NAMALWA (cell line): ENCODE results near the gene ARHGEF7.

Source experiments
- DNase-seq: peaks from one replicate; pipeline ENCODE4 v3.0.0-alpha.2; 2015; ENCODE audit warnings: low spot score

The ARHGEF7 gene

DNA sequence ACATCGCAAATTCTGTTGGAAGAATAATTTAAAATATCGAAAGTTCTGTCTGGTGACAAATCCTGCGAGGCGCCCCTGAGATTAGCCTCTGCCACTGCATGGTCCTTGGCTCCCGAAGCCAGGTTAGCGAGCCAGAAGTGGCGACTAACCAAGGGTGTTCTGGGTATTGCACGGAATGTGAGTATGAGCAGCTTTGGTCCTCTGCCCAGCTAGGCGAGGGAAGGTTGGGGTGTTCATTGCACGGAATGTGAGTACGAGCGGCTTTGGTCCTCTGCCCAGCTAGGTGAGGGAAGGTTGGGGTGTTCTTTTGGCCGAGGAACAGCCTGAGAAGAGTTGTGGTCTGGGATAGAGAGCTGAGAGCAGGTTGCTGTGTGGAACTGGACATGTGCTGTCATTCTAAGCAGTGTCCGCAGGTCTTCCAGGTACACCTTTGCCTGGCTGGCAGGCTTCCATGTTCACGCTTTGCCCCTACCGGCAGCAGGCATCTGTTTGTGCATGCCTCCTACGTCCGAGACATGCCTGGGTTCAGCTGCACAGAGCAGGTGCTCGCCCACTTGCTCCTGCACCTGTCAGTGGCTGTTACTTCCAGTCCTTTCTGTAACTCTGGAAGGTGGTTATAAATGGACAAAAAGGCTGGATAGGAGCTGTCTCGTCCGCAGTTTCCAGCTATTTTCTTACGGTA lies 187.1 kb downstream of the ARHGEF7 start:
- no peak for DNase-seq

DNA sequence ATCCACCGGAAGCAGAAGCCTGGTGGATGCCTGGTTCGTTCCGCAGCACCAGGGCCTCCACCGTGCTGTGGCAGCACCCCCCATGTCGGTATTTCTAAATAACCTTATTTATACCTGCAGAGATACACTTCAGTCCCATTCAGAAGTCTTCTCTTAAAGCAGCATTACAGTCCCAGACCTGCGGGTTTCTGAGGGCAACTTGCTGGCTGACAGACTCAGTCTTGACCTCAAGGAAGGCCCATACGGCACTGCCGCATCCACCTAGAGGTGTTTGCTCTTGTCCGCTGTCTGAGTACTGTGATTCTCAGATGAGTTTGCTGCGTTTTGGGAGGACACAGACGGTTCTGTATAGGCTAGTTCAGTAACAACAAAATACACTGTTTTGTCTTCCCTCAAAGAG lies 188.4 kb downstream of the ARHGEF7 start:
- no peak for DNase-seq

DNA sequence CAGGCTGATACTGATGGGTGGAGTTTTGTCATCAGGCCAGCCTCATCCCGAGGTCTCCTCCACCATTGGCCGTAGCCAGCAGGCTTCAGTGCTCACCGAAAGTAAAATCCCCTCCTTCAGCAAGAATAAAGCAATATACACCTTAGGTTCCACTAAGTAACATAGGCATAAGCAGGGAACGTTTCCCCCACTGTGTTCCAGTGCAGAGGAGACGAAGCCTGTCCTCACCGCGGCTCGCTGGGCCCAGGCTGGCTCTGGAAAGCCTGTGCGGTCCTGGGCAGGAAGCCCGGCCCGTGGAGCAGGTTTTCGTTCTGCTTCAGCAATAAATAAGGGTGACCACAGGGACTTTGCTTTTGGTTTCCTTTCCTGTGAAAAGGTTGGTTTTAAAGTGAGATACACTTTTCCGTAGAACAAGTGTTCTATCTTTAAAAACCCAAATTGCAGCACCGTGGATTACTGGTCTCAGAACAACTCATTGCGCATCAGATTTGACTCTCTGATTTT lies 189.0 kb downstream of the ARHGEF7 start:
- DNase-seq, result no peak

DNA sequence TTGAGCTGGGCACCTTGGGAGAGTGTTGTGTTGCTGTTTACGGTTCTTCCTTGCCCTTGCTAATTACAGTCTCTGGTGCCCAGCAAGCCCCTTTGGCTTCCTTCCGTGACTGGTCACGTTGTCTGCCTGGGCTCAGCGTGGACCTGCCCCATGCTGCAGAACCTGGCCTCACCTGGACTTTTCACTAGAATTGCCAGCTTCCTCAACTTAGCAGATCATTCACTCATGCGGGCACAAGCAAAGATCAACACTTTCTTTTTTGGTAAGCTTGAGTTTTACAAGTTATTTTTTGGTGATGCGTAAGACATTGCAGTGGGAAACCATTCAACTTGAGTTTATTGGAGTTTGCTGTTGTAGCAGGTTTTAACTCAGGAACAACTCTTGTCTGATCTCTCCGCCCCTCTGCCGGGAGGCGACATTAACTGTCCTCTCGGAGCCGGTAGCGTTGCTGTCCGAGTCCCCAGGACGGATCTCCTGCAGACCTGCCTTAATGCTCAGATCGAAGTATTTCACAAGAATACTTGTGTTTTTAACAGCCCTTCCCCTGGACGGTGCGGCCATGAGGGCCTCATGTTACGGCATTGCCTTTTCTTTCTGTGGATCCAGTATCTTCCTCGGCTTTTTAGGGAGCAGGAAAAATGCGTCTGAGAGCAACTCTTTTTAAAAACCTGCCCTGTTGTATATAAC lies 189.6 kb downstream of the ARHGEF7 start:
- no peak for DNase-seq

DNA sequence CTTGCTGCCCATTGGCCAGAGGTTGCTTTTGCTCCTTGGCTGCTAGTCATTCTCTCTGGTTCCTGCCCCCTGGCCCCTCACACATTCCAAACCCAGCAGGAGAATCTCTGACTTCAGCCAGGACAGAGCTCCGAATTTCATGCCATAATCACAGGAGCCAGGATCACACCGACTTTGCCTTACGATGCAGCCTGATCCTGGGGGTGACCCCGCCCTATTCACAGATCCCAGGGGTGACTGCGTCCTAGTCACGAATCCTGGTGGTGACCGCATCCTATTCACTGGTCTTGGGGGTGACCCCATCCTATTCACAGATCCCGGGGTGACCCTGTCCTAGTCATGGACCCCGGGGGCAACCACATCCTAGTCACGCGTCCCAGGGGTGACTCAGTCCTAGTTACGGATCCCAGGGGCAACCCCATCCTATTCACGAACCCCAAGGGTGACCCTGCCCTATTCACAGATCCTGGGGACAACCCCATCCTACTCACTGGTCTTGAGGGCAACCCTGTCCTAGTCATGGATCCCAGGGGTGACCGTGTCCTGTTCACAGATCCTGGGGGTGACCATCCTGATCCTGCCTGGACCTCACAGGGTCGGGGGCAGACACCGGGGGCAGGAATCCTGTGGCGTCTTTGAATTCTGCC lies 198.0 kb downstream of the ARHGEF7 start:
- no peak for DNase-seq

DNA sequence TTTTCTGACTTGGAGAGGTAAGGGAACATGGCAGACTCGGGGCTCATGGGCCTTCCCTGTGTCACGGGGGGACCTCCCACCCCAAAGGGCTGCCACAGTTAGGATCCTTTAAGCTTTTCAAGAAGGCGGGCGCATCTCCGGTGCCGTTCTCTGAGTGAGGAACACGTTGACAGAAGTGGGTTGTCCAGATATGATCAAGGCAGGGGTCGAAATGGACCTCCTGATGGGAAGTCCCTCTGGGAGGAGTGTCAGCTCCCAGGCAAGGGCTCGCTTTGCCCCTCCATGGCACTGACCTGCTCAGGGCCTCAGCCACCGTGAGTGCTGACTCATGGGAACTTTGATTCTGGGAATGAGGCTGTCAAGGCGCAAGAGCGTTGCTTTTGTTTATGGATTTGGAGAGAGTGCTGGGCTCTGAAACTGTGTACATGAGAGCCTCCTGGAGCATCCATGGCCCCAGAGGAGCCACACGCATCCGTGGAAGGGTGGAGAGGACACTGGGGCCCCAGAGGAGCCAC lies 198.9 kb downstream of the ARHGEF7 start:
- DNase-seq, result no peak

DNA sequence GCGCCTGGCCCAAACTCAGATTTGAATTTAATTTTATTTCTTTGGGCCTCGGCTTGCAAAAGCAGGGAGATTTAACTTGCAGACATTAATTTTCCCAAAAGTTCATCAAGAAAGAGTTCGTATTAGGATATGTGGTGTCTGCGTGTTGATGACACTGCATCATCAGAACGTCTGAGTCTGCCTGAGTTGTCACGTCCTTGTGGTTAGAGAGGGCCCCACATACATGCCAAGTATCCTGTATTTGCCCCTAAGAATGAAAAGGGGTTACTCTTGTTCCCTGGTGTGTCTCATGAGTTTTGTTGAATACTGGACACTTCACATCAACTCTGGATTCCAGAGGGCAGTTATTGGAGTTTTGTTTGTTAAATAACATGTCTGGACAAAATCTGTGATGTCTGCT lies 199.7 kb downstream of the ARHGEF7 start:
- no peak for DNase-seq

DNA sequence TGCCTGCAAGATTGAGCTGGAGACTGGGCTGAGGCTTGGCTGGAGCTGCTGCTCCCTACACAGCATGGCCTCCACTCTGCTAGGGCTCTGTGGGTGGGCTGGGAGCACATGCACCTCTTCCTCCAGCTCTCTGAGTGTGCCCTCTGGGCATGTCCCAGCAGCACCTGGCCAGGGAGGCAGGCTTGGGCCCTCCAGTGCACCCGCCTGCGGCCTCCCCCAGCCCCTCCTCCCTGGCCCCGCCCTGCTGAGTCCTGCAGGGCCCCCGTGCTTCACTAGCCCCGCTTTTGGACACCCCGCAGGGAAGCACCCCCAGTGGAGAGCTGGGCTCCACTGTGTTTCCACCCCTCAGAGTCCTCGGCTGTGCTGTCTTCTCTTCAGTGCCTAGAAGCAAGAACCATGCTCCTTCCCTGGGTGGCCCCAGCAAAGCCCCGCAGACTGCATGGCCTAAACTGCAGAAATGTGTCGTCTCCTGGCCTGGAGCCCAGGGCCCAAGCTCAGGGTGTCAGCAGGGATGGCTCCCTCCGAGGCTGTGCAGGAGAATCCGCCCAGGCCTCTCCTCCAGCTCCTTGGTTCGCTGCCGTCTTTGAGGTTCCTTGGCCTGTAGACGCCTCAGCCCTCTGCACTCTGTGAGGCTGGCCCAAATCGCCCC lies 200.4 kb downstream of the ARHGEF7 start:
- no peak for DNase-seq

DNA sequence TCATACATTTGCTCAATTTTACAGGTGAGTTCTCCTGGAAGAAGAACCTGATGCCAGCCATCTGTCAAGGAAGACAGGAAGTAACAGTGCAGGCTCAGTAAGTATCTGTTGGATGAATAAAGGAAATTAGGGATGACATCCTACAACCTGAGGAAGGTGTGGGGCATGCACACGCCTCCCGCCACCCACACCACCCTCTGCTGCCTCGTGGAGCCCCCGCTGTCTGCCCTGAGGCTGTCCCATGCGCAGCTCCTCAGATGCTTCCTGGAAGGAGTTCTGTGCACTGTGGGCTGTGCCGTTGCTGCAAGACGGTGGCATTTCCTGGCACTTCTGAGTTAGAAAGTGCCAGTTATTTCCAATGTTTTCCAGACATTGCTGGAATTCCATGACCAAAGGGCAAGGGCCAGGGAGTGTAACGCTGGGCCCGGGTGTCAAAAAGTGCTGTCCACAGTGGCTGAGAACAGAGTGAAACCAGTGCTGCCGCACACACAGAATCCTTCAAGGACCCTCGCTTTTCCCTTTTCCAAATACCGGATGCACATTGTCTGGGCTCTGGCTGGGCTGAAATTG lies 201.1 kb downstream of the ARHGEF7 start:
- no peak for DNase-seq

DNA sequence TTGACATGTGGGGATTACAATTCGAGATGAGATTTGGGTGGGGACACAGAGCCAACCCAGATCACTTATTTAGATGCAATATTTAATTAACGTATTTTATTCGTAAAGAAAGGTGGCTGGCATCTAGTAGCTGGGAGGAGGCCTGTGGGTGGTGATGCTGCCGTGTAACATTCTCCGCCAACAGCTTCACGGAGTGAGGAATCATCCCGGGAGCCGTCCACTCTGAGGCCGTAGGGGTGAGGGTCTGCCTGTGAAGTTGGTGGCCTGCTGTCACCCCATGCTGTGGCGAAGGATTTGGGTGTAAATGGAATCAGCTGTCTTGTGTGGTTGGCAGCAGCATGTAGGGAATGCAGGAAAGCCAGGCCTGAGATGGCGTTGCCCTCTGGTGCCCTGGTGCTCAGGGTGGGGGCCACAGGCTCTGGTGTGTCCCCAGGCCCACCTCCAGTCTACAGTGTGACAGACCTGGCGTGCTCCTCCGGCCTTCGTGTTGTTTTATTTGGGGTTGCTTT lies 202.0 kb downstream of the ARHGEF7 start:
- no peak for DNase-seq

DNA sequence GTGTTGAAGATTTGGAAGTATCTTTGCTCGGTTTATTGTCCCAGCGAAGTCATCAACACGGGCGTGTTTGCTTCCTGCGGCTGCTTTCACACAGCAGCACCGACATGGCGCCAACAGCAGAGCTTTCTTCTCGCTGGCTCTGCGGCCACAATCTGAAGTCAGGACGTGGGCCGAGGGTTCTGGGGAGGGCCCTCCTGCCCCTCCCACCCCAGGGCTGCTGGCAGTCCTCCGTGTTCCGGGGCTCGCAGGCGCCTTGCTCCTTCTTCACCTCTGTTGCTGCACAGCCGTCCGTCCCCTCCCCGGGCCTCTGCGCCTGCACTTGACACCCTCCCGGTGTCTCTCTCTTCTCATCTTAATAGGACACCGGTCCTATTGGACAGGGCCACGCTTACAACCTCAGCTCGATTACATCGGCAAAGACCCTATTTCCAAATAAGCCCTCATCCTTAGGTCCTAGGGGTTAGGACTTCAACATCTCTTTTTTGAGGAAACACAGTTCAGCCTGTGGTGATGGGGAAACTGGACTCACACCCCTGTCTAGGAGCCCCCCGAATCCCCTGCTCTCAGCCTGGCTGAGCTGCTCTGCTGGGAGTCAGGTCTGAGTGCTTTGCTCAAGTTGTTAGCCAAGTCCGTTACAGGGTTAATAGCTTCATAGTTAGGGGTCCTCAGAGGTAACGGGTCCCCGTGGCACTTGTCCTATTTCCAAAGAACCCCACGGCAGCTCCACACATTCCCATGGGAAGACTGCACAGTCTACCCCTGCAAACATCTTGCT lies 202.6 kb downstream of the ARHGEF7 start:
- no peak for DNase-seq

DNA sequence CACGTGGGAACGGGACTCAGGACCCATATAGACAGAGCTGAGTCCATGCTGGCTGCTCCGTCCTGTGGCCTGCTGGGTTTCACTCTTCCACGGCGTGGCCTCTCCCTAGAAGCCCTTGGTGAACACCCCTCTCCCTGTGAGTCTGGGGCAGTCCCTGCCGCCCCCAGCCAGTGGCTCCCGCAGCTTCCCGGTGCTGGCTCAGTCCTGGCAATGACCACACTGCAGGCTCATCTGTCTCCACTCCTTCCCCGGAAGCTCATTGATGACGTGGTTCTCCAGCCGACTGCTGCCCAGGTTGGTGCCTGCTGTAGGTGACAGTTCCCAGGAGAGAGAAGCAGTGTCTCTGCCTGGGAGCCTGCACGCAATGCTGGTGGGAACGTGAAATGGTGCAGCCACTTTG lies 203.3 kb downstream of the ARHGEF7 start:
- DNase-seq, result no peak

DNA sequence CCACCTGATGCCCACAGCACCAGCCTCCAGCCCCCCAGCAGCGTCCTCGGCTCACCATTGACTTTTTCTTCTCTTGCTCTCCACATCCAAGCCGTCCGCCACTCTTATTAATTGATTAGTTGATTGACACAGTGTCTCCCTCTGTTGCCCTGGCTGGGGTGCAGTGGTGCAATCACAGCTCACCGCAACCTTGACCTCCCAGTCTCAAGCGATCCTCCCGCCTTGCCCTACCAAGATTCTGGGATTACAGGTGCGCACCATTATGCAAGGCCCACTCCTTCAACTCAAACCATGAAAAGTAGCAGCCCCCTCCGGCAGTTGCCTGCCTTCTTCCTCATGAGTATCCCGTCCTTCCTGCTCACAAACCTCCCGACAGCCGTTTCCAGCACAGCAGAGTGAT lies 204.4 kb downstream of the ARHGEF7 start:
- no peak for DNase-seq

DNA sequence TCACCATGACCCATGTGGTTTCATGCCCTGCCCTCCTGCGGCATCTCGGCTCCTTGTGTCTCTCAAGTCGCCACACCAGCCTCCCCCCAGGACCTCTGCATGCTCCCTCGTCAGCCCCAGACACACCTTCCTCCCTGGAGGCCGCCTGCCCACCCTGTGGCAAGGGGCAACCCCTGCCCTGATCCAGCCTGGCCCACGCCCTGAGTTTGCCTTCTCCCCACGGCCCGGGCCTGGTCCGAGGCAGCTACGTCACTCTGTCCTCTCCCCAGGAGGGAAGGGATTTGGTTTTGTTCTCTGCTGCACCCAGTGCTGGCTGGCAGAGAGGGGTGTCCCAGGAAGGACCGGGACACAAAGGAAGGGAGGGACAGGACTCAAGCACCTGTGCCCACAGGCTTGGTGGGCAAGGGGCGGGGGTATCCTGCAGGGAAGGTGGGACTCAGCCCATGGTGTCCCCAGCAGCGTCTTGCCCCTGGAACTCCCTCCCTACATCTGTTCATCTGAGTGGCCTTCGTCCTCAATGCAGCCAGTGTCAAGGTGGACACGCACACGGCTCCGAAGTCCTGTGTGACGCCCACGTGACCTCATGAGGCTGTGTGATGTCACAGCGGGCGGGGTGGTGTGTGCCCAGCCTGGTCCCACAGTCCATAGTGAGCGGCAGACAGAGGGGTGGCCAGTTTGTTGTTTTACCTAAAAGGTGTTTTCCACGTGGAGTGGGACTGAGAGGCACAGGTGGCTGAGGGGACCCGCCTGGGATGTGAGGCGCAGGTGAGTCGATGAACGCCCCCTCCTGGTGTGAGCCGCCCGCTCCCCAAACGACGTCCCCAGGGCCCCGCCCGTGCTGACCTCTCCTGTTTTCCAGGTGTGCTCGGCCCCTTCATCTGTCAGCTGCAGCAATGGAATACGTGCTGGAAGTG lies 205.1 kb downstream of the ARHGEF7 start, which contains the start of gene TEX29:
Gene TEX29 (plus strand): TSS at position 645 of the 914 bp plus-strand sequence. CDS start 249 bp downstream, at position 894.
- DNase-seq, result no peak

DNA sequence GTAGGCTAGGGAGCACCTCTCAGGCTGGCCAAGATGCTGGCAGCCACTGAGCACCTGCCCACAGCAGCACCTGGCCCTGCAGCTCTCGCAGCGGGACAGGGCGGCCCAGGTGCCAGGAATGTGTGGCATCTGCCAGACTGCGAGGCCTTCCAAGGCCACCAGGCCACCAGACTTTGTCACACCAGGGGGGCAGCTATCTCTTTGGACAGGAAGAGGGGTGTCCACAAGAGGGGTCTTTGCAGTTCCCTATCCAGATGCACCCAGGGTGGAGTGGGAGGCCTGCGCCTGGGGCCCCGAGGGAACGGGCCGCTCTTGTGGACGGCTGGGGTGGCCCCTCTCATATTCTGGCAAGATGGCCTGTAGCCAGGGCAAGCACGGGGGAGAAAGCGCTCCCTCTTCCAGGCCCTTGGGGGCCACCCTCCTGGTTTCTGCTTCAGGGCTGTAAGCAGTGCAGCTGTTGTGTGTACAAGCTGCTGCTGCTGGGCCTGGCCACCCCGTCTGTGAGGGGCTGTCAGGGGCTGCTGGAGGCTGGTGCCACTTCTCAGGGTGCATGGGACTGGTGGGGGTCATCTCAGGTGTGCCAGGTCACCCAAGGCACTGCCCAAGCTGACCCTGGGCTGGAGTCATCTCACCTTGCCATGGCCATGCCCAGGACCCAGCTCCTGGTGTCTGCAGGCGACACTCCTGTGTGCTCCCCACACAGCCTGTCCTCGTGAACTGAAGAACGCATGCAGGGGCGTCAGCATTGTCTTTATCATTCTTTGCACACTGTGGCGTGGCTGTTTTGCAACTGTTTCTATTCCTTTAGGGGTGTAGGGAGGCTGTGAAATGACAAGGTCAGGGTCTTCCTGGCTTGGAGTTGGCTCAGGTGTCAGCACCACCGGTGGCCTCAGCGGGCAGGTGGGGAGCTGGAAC lies 207.1 kb downstream of the ARHGEF7 start:
- DNase-seq, result no peak

DNA sequence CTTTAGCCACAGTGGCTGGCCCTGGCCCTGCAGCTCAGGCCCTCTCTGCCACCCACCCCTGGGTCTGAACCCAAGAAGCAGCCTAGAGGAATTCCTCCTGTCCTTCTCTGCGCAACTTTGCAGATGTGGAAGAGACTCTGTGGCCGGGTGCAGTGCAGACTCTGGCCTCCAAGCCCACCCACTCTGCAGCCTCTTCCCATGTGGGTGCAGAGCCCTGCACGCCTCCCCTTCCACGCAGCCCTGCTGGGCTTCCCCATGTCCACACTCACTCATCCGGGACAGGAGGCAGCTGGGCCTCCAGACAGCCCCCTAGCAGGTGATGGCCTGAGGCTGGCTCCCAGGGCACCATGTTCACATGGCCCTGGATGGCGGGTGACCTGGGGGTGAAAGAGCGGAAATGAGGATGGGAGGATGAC lies 207.8 kb downstream of the ARHGEF7 start:
- no peak for DNase-seq

DNA sequence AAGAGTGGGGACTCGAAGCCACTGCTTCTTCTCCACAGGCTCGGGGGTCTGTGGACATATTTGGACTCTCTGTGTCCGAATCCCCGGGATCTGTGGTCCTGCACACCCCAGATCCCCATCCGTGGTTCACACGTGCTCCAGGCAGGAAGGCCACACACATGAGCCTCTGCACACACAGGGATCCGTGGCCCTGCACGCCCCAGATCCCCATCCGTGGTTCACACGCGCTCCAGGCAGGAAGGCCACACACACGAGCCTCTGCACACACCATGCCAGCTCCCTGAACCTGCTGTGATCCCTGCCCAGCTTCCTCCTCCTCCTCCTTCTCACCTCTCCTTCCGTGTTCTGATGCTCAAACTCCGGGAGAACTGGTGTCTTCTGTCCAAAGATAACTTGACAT lies 208.4 kb downstream of the ARHGEF7 start:
- no peak for DNase-seq

DNA sequence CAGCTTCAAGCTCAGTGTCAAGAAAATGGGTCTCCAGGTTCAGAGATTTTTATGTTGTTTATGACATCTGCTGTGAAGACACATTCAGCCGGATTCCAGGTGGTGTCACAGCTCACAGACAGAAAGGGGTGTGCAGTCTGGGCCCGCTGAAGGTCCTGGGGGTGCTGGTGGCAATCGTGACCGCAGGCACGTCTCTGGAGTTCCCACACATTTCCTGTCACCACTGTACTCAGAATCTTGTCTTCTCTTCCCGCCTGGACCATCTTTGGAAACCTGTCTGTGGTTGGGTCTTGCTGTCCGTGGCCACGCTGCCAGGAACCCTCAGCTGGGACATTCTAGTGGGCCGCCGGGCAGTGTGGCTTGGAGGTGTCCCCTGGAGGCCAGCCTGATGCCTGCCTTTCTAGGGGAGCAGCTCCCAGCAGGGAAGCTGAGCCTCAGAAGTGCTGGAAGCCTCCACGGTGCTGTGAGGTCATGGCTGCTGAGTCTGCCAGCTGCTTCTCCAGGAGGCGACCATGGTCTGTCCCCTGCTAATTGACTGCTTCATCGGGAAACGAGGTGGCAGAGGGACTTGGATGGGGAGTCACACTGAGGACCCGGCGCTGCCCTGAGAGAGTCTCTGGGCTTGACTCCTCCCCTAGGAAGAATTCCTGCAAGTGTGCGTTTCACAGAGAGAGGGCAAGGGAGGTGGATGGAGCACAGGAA lies 209.0 kb downstream of the ARHGEF7 start:
- no peak for DNase-seq
